ENCODE results near the gene SREBF2.

SREBF2 gene

GRCh38 chr22:41935509-41935908 lies 102.6 kb downstream of the SREBF2 start:
- TF ChIP-seq CTCF (conservative IDR thresholded peaks at IDR 0.05; ENCODE audit: low read depth), result no peak
- DNase-seq (ENCODE audit: low spot score), result no peak
- peak overlapping the region; percentile 39 for H3K27ac ChIP-seq
- CTCF ChIA-PET, result no interaction called here
- POLR2A ChIA-PET (ENCODE audit: low non-redundant PET), result no interaction called here

- H3K27ac ChIP-seq, result peak overlapping the region; percentile 39
- ChIA-PET POLR2A (ENCODE audit: low non-redundant PET) (no interaction called here), CTCF (no interaction called here)
- TF ChIP-seq CTCF (conservative IDR thresholded peaks at IDR 0.05; ENCODE audit: low read depth), result no peak
- no peak for DNase-seq (ENCODE audit: low spot score)
Observed at GRCh38 chr22:41936894-41937169, 103.9 kb downstream of the SREBF2 start.

- ChIA-PET POLR2A (ENCODE audit: low non-redundant PET) (no interaction called here), CTCF (interaction anchor here (0.7 to 1.7 kb wide), 7 partner anchors 15 to 1829 kb away, joined by 3 to 7 read pairs (median 4); partner anchors contain the start of gene MEI1)
- peak overlapping the region; percentile 80 for H3K27ac ChIP-seq
- no peak for DNase-seq (ENCODE audit: low spot score)
- TF ChIP-seq CTCF (conservative IDR thresholded peaks at IDR 0.05; ENCODE audit: low read depth), result no peak
Observed at GRCh38 chr22:41939981-41940831, 107.3 kb downstream of the SREBF2 start.

DNA sequence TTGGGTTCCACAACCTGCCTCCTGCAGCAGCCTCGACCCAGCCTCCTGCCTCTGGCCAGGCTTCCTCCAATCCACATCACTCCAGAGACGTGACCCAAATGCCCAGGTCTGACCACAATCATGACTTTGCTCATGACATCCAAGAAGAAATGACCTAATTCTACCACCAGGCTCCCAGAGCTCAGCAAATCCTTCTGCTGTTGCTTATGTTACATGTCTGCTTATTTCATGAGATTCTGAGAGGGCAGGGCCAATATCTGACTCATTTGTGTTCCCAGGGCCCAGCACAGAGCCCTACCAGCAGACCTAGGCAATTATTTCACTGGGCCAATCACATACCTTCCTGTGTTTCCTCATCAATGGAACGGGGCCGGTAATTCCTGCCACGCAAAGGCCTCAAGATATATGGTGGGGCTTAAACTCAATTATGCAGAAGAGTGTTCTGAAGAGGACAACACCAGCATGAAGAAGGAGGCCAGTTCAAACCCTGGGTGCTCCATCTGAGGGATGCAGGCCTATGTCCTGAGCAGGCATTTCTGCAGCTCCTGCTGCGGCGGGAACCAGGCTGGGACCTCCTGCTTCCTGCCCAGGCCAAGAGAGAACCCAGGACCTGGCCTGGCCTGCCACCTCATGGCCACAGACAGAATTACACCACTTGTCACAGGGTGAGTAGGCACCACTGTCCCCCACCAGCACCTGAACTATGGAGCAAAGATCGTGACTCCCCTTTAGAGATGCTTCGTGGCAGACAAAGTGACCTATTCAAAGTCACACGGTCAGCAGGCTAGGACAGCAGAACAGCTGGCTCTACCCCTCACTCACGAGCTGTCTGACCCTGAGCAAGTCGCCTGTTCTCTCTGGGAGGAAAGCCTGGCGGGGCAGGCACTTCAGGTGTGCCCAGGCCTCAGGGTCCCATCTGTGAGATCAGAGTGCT lies 108.2 kb downstream of the SREBF2 start:
- H3K27ac ChIP-seq, result peak overlapping the region; percentile 80
- POLR2A ChIA-PET (ENCODE audit: low non-redundant PET), result no interaction called here
- TF ChIP-seq CTCF (conservative IDR thresholded peaks at IDR 0.05; ENCODE audit: low read depth), result peak; percentile 80
- CTCF ChIA-PET, result interaction anchor here (0.6 to 1.7 kb wide), 10 partner anchors 16 to 1828 kb away, joined by 3 to 7 read pairs (median 4); partner anchors contain the start of gene MEI1
- peak; percentile 46 for DNase-seq (ENCODE audit: low spot score)

- ChIA-PET CTCF (interaction anchor here (1.8 kb wide), 1 partner anchor 247 kb away, joined by 8 read pairs; no protein-coding TSS in a partner anchor), POLR2A (ENCODE audit: low non-redundant PET) (no interaction called here)
- no peak for TF ChIP-seq CTCF (conservative IDR thresholded peaks at IDR 0.05; ENCODE audit: low read depth)
- peak overlapping the region; percentile 59 for H3K27ac ChIP-seq
- DNase-seq (ENCODE audit: low spot score), result no peak
Observed at GRCh38 chr22:41943661-41944209, 110.8 kb downstream of the SREBF2 start.

Data from RWPE1 (cell line).